RCC 7860 (cell line): ENCODE results near the gene SOCS1.
"Not testable (repeated sequence)": the region's sequence is repeated elsewhere in the genome, so short reads cannot be mapped to it uniquely, and the experiment has no call there.

ENCODE experiments used
- DNase-seq: peaks from one replicate; pipeline ENCODE4 v3.0.0-alpha.2; 2015; ENCODE audit warnings: low spot score
- FAIRE-seq: peaks from 2 replicates; lab custom pipeline; 2012; peaks lifted over from hg19 to GRCh38; lab: Jason Lieb, UNC

Gene SOCS1

DNA sequence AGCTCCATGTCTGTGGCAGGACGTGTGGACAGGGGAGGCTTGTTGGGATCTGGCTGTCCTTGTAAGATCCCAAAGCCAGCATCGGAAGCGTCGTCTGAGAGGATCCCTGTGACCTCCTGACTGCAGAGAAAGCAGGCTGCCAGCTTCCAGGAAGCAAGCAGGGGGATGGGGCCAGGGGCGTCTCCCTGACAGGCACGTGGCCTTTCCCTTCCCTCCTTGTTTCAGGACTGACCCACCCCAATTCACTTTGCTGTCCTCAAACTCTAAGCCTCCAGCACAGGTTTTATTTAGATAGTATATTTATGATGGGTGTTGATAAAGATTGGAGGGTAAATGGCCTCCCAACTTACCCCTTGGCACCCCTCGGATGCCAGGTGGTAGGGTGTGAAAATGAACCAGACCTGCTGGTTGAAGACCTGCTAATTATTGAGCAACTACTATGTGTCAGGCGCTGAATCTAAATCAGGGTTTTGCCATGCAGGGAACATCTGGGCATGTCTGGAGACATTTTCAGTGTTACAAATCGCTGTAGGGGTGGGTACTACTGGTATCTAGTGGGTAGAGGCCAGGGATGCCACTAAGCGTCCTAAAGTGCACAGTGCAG lies 24.5 kb downstream of the SOCS1 start:
- DNase-seq: no peak
- FAIRE-seq: no peak

DNA sequence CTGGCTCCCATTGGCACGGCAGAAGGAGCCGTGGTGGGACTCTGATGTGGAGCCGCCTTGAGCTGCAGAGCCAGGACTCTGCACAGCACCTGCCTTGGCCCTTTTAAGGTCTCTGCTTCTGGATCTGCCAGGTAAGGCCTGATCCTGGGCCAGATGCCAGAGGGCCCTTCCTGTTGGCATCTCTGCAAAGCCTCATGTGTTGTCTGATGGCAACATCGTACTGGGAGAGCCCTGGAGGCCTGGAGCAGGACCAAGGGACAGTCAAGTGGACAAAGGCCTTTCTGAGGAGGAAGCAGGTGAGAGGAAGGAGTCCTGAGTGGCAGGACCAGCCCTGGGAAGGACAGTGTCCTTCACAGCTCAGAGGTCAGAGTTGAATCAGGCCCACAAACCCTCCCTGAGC lies 26.1 kb downstream of the SOCS1 start:
- no peak for FAIRE-seq
- no peak for DNase-seq

DNA sequence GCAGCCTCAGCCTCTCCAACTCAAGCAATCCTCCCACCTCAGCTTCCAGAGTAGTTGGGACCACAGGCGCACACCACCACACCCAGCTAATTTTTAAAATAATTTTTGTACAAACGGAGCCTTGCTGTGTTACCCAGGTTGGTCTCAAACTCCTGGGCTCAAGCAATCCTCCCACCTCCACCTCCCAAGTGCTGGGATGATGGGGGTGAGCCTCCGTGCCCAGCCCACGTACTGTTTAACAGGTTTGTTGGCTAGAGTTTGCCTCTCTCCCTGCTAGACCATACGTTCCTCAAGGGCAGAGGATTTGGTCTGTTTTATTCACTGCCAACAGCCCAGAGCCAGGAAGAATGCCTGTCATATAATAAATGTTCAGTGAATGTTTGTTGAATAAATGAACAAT lies 26.6 kb downstream of the SOCS1 start:
- FAIRE-seq (no peak), DNase-seq (no peak)

DNA sequence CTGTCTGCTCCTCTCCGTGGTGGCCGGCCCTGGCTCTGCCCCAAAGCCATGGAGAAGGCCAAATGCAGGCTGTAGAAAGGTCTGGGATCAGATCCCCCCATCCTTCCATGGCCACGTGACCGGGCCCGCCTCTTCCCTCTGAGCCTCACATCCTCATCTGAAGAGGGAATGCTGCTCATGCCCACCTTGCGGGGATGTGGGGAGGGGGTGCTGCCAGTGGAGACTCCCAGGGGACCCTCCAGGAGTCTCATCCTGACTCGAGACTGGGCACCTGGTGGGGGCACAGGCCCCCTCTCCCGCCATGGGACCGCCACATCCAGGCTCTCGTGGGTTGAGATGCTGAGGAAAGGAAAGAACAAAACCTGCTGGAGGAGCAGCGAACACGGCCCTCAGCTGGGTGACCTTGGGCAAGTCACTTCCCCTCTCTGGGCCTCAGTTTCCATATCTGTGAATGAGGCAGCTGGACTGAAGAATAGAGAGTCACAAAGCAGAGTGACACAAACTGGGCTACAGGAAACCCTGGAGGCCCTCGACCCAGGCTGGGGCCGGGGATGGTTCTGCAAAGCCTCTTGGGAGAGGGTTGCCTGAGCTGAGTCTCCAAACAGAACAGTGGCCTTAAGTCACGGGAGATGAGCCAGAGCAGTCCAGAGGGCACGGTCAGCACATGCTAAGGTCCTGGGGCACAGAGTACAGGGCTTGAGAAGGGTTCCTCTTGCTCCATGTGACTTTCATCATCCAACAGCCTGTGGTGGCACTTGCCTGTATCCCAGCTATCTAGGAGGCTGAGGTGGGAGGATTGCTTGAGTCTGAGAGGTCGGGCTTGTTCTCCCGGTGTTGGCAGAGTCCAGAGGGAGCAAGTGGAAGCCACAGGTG lies 30.1 kb downstream of the SOCS1 start:
- no peak for FAIRE-seq
- no peak for DNase-seq

DNA sequence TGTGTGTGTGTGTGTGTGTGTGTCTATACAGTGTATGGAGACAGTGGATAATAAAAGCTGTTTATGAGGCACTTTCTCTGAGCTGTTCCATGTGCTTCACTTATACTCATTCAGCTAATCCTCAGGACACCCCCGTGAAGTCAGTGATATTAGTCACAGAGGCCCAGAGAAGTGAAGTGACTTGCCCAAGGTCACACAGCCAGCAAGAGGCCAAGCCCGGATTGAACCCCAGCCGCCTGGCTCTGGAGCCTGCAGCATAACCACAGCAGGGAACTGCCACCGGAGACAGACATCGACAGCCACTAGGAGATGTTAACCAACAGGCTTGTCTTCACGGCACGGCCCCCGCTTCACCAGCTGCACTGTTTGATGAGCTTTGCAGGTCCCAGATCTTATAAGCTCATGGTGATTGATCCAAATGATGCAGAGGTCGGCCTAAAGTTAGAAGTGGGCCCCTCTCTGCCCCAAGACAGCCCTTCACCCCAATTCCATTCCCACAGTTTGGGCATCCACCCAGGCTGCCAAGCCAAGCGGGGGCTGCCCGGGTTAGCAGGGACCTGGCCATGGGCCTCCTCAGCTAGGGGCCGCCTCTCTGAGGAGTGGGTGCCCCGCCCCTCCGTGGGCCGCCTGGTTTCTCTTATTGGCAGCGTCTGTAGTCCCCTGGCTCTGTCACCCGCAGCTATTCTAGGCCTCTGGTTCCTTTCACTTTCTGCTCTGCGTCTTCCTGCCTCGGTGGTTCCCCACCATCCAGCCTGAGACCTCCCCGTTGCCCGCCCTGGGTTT lies 30.9 kb downstream of the SOCS1 start:
- FAIRE-seq (no peak), DNase-seq (no peak)

DNA sequence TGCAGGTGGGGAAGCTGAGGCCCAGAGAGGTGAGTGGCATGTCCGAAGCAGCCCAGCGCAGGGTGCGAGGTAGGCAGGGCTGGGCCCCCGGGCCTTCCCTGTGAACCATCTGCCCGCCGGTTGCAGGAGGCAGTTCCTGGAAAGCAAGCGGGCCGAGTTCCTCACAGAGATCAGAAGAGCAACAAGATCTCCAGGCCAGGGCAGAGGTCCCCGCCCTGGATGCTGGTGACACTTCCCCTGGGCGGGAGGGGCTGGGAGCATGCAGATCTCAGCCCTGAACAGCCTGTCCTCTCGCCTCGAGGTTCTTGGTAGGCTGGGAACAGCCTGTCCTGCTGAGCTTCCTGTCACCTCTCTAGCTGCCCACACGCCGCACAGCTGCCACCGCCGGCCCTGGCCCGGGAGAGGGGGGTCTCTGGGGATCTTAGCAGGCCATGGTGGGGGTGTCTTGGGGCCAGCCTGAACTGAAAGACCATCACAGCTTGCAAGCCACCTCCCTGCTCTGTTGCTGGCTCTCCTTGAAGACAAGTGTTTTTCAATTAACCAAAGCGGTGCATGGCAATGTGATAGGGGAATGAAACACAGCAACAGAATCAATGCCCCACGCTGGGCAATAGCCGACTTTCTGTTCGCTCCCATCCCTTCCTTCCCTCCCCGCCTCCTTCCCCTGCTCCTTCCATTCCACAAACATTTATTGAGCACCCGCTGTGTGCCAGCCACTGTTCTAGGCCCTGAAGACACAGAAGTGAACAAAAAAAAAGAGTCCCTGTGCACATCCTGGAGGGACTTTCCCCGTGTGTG lies 31.7 kb downstream of the SOCS1 start:
- FAIRE-seq (no peak), DNase-seq (no peak)

DNA sequence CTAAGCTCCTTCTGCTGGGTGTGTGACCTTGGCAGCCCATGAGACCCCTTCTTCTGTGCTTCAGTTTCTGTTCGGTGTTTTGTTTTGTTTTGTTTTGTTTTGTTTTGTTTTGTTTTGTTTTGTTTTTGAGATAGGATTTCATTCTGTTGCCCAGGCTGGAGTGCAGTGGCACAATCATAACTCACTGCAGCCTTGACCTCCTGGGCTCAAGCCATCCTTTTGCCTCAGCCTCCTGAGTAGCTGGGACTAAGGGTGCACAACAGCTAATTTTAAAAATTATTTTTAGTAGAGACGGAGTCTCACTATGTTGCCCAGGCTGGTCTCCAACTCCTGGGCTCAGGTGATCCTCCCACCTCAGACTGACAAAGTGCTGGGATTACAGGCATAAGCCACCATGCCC lies 35.5 kb downstream of the SOCS1 start:
- DNase-seq, FAIRE-seq: not testable (repeated sequence)

DNA sequence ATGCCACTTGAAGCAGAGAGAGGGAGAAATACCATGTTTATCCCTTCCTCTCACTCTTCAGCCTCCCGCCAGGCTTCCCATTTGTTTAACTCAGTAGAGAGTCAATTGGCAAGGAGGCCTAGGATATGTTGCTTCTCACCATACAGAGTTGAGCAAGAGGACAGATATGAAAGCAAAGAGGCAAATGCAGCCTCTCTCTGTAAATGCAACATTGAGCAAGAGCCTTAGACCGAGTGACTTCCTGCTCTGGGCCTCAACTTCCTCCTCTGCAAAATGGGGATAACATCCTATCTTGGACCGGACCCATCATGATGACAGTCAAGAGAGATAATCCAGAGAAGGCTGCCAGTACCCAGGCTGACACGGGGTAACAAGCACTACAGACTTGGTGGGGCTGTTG lies 36.8 kb downstream of the SOCS1 start:
- FAIRE-seq: no peak
- no peak for DNase-seq

DNA sequence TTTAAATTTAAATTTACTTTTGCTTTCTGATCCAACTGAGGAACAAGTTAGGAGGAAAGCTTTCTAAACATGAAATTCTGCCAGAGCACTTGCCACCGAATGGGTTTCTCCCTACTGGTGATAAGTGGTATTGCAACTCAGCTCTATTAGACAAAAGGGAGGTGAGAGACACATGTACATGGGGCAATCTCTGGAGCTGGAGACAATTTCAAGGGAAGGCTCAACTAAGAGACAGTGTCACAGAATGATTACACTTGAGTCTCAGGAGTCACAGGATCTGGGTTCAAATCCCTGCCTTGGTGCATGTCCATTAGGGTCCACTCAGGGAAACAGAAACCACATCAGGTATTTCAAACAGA lies 37.4 kb downstream of the SOCS1 start:
- no peak for FAIRE-seq
- no peak for DNase-seq

DNA sequence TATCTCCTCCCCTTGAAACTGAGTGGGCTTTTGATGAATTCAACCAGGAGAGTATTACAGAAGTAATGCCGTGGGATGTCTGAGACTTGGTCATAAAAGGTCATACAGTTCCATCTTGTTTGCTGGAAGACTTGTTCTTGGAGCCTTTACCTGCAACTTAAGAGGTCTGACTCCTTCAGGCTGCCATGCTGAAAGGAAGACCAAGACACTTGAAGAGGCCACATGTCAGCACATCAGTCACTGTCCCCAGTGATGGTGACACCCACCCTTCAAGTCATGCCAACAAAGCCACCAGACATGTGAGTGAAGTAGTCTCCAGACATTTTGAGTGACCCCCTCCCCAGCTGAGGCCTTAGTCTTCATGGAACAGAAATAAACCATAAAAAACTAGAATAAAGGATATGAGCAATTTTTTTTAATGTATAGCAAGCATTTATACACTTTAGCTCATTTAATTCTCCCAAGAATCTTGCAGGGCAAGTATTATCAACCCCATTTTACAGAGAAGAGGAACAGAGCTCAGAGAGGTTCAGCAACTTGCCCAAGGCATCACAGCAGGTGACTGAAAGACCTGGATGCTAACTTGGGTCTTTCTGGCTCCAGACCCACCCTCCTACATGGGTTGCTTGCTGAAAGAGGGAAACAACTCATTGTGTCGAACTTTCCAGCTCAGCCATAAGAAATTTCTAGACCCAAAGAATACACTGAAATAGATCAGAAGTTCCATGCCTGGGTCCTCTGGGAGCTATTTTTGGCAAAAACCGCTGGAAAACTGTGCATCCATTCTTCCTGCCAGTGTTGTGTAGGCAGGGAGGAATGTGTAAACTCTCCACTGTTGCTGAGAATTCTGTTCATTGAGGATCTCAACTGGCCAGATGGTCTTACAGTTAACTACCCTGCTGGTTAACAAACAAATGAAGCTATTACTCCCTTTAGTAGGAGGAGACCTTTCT lies 38.1 kb downstream of the SOCS1 start:
- no peak for FAIRE-seq
- DNase-seq: no peak

DNA sequence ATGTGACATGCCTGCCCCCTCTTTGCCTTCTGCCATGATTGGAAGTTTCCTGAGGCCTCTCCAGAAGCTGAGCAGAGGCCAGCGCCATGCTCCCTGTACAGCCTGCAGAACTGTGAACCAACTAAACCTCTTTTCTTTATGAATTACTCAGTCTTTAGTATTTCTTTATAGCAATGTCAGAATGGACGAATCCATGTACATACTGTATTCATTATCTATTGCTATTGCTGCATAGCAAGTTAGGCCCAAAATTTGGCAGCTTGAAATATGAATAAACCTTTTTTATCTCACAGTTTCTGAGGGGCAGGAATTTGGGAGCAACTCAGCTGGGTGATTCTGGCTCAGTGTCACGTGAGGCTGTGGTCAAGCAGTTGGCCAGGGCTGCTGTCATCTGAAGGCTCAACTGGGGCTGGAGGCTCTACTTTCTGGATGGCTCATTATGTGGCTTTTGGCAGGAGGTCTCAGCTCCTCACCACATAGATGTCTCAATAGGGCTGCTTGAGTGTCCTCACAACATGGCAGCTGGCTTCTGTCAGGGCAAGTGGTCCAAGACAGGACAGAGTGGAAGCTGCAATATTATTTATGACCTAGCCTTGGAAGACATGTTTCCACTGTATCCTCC lies 40.0 kb downstream of the SOCS1 start:
- no peak for FAIRE-seq

DNA sequence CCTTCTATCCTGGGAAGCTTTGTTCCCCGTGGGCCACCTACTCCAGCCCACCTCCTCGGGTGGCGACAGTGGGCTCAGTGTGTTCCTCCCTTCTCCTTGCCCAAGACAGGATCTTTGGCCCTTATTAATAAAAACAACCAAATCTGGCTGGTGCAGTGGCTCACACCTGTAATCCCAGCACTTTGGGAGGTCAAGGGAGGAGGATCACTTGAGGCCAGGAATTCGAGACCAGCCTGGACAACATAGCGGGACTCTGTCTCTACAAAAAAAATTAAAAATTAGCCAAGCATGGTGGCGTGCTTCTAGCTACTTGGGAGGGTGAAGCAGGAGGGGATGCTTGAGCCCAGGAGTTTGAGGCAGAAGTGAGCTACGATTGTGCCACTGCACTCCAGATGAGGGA lies 42.2 kb downstream of the SOCS1 start:
- FAIRE-seq (no peak), DNase-seq (no peak)

More for the DNA sequence above, 40.0 kb downstream of the SOCS1 start:
- no peak for DNase-seq

DNA sequence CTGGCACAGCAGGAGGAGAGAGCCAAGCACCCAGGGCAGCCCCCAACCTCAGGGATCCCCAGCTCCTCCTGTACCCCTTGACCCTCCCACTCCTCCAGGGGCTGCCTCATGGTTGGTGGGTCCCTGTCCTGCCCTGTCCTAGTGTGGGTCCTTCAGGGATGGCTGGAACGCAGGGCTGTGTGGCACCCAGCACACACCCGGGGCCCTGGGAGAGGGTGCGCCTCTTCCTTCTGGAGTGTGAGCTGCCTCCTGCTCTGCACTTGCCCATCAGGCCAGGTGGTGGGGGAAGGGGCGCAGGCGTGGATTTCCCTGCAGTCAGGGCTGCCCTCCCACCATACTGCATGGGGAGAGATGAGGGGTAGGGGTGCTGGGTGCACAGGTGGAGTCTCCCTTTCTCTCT lies 42.6 kb downstream of the SOCS1 start:
- FAIRE-seq (no peak), DNase-seq (no peak)

DNA sequence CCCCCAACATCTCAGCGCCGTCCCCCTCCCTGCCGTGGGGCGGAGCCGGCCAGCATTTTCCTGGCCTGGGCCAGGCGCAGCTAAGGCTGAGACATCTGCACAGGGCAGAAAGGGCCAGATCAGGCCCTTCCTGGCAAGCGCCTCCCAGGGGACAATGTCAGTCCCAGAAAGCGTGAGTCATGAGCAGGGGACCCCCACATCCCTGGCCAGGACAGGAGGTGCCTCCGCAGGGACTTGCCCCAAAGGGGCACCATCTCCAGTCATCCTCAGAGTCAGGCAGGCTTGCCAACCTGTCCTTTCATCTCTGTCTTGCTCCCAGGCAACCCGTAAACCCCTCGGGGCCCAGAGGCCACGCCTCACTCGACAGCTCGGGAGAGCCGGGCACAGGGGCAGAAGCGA lies 43.2 kb downstream of the SOCS1 start:
- FAIRE-seq (no peak), DNase-seq (no peak)

DNA sequence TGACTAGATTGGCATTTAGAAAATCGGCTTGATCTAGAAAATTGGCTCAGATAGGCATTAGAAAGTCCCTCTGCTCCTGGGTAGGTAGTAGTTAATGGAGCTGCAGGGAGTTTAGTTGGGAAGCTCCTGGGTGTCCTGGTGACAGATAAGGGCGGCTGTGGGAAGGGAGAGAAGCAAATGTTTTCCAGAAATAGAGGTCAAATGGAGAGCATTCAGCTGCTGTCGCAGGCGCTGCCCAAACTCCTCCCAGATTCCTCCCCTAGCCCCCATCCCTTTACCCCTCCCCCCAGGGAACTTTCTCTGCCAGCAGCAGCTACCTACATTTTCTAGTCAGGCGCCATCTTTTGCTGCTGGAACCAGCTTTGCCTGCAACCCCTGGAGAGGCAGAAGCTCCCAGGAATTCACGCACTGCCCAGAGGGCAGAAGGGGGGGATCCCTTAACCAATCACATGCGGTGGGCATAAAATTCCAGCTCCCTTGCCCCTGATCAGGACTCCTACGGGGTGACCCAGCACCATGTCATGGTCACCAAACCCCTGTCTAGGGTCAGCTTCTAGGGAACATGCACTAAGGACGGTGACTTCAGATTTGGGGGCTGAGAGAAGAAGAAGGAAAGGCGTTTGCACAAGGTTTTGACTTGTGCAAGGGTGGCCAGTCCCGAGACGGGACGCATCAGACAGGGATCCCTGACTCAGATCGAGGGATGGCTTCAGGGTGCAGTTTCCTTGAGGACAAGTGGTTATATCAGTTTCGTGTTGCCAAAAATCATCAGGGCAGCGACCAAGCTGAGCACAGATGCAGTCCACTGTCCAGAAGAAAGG lies 43.8 kb downstream of the SOCS1 start:
- DNase-seq: no peak
- no peak for FAIRE-seq

DNA sequence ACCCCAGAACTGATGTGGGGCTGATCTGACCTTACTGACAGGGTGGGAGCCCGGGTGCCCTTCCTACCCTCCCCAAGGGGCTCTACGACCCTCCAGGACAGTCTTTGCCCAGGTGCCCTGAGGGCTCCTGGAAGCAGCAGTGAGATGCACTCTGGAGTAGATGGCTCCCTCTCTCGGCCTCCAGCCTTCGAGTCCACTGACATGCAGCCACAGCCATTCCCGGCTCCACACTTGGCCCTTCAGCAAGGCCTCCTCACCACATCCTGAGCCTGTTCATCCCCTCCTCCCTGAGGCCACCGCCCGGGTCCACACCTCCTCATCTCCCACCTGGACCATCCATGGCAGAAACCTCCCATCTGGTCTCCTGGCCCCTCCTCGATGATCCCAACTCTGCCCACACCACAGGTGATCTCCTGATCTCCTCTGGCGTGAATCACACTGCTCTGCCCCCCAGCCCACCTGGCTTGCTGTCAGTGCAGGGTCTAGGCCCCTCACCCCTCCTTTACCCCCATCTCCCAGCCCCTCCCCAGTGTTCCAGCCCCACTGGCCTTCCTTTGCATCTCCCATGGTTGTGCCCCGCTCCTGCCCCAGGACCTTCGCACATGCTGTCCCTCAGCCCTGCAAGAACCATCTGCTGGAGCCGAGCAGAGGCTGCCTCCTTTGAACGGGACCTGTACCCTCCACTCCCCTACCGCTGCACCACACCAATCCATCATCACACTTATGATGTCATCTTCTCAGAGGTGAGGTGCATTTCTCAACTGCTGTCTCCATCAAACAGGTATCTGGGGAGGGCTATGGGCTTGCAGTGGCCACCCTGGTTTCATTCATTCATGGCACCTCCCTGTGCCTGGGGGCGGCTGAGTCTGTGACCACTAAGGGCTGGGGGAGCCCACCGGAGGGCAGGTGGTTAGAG lies 44.7 kb downstream of the SOCS1 start:
- FAIRE-seq: no peak
- DNase-seq: no peak

DNA sequence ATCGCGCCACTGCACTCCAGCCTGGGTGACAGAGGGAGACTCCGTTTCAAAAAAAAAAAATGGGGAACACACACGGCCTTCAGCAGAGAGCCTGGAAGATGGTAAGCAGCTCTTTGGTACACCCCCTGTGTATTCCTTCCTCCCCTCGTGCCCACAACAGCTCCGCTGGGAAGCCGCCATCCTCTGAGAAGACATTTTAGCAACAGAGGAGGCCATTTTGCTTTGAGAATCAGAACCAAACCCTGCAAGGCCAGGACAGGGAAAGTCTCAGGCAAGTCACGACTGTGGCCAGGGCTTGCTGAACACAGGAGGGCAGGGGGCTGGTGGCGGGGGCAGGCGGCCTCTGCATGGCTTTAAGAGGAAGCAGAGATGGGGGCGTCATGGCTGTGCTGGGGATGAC lies 45.7 kb downstream of the SOCS1 start:
- FAIRE-seq: no peak
- DNase-seq: no peak
